ENCODE data around the gene SUCLA2. TPM values are rescaled to one million over a fixed set of nuclear protein-coding genes. Genes with fewer than 3 reads are reported as not detected.

Gene SUCLA2
- total RNA-seq, 3 donors from 2014 or later (not counting 1 experiment from before 2014, with no cell fraction given): 28.4 to 34.3 (median 31.0) TPM

- peaks cover 9 to 10% of the 10 kb centered on the region in 2 donors for H3K4me1 Mint-ChIP-seq
- TF ChIP-seq CTCF (IDR thresholded peaks at IDR 0.05): no peak
- no peak for DNase-seq
- H3K27ac ChIP-seq (ENCODE audit: low read length): no peak overlapping the region
- intact Hi-C loops (cut with micrococcal nuclease): no loop called here
- H3K27me3 Mint-ChIP-seq (ENCODE audit: low read depth in 2 of 2): no peaks in the 10 kb centered on the region
- no peaks in the 10 kb centered on the region for H3K4me1 ChIP-seq (ENCODE audit: control insufficient read depth, insufficient read depth, low read length)
- no peaks in the 10 kb centered on the region for H3K9me3 ChIP-seq (ENCODE audit: control insufficient read depth, insufficient read depth, low read length)
- peaks cover 36% of the 10 kb centered on the region for H3K36me3 ChIP-seq (ENCODE audit: control insufficient read depth, insufficient read depth, low read length)
- no peaks in the 10 kb centered on the region for H3K9me3 Mint-ChIP-seq
- 98% methylated on average over 2 of the region's 2 CpGs for WGBS (ENCODE audit: insufficient coverage)
- no peak overlapping the region for H3K27ac Mint-ChIP-seq
- H3K4me3 Mint-ChIP-seq: no peak overlapping the region
- no peaks in the 10 kb centered on the region for H3K27me3 ChIP-seq (ENCODE audit: control insufficient read depth, insufficient read depth, low read length)
- ATAC-seq: no peak
- peaks cover 25% of the 10 kb centered on the region for H3K36me3 Mint-ChIP-seq
- no peak overlapping the region for H3K4me3 ChIP-seq (ENCODE audit: low read length)
Observed at GRCh38 chr13:47990920-47991466, 10.1 kb downstream of the SUCLA2 start.

GRCh38 chr13:47990427-47990826, 10.6 kb downstream of the SUCLA2 start:
- no peak overlapping the region for H3K4me3 Mint-ChIP-seq
- no CpG with 5 or more reads among the region's 1 CpG for WGBS (ENCODE audit: insufficient coverage)
- no peak overlapping the region for H3K27ac Mint-ChIP-seq
- TF ChIP-seq CTCF (IDR thresholded peaks at IDR 0.05): no peak
- Histone ChIP-seq H3K4me1 (ENCODE audit: control insufficient read depth, insufficient read depth, low read length) (no peaks in the 10 kb centered on the region), H3K27ac (ENCODE audit: low read length) (no peak overlapping the region), H3K36me3 (ENCODE audit: control insufficient read depth, insufficient read depth, low read length) (peaks cover 36% of the 10 kb centered on the region), H3K4me3 (ENCODE audit: low read length) (no peak overlapping the region), H3K27me3 (ENCODE audit: control insufficient read depth, insufficient read depth, low read length) (no peaks in the 10 kb centered on the region), H3K9me3 (ENCODE audit: control insufficient read depth, insufficient read depth, low read length) (no peaks in the 10 kb centered on the region)
- H3K9me3 Mint-ChIP-seq: no peaks in the 10 kb centered on the region
- peaks cover 9 to 10% of the 10 kb centered on the region in 2 donors for H3K4me1 Mint-ChIP-seq
- ATAC-seq: no peak
- intact Hi-C loops (cut with micrococcal nuclease): no loop called here
- DNase-seq: no peak
- H3K27me3 Mint-ChIP-seq (ENCODE audit: low read depth in 2 of 2): no peaks in the 10 kb centered on the region
- H3K36me3 Mint-ChIP-seq: peaks cover 25% of the 10 kb centered on the region

GRCh38 chr13:47983070-47983469, 18.0 kb downstream of the SUCLA2 start:
- Mint-ChIP-seq H3K9me3 (no peaks in the 10 kb centered on the region), H3K4me3 (no peak overlapping the region), H3K27ac (no peak overlapping the region), H3K36me3 (peaks cover 18% of the 10 kb centered on the region), H3K4me1 (peaks cover 0 to 7% of the 10 kb centered on the region in 2 donors), H3K27me3 (ENCODE audit: low read depth in 2 of 2) (no peaks in the 10 kb centered on the region)
- DNase-seq (no peak), ATAC-seq (no peak)
- no peak overlapping the region for H3K4me3 ChIP-seq (ENCODE audit: low read length)
- intact Hi-C loops (cut with micrococcal nuclease): no loop called here
- H3K4me1 ChIP-seq (ENCODE audit: control insufficient read depth, insufficient read depth, low read length): no peaks in the 10 kb centered on the region
- H3K36me3 ChIP-seq (ENCODE audit: control insufficient read depth, insufficient read depth, low read length): peaks cover 8% of the 10 kb centered on the region
- no peaks in the 10 kb centered on the region for H3K9me3 ChIP-seq (ENCODE audit: control insufficient read depth, insufficient read depth, low read length)
- TF ChIP-seq CTCF (IDR thresholded peaks at IDR 0.05): no peak
- WGBS (ENCODE audit: insufficient coverage): no CpG with 5 or more reads among the region's 2 CpGs
- no peaks in the 10 kb centered on the region for H3K27me3 ChIP-seq (ENCODE audit: control insufficient read depth, insufficient read depth, low read length)
- H3K27ac ChIP-seq (ENCODE audit: low read length): no peak overlapping the region

DNA sequence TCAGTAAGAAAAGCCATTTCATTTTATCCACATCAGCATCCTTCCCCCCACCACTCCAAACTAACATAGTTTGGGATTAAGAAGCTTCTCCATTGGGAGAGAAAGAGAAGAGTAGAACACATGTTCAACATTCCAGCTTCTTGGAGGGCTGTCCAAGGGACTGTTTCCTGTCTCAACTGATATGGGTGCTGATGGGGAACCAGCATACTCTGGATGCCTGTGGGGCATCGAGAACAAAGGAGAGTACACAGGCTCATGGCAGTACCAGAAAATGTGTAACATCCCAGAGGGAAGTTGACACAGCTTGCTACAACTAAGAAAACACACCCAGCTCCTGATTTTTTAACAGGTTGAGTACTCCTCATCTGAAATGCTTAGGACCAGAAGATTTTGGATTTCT, 24.7 kb downstream of the SUCLA2 start:
- no peak overlapping the region for H3K27ac ChIP-seq (ENCODE audit: low read length)
- ATAC-seq (no peak), DNase-seq (no peak)
- intact Hi-C loops (cut with micrococcal nuclease): no loop called here
- peaks cover 31% of the 10 kb centered on the region for H3K36me3 Mint-ChIP-seq
- H3K9me3 ChIP-seq (ENCODE audit: control insufficient read depth, insufficient read depth, low read length): no peaks in the 10 kb centered on the region
- H3K27ac Mint-ChIP-seq: no peak overlapping the region
- no peak overlapping the region for H3K4me3 ChIP-seq (ENCODE audit: low read length)
- no peaks in the 10 kb centered on the region for H3K27me3 Mint-ChIP-seq (ENCODE audit: low read depth in 2 of 2)
- WGBS (ENCODE audit: insufficient coverage): 94% methylated on average over 1 of the region's 1 CpG
- no peak for TF ChIP-seq CTCF (IDR thresholded peaks at IDR 0.05)
- H3K9me3 Mint-ChIP-seq: peaks cover 4% of the 10 kb centered on the region in 2 donors
- peaks cover 0 to 14% of the 10 kb centered on the region in 2 donors for H3K4me1 Mint-ChIP-seq
- H3K4me3 Mint-ChIP-seq: no peak overlapping the region
- H3K27me3 ChIP-seq (ENCODE audit: control insufficient read depth, insufficient read depth, low read length): no peaks in the 10 kb centered on the region
- no peaks in the 10 kb centered on the region for H3K4me1 ChIP-seq (ENCODE audit: control insufficient read depth, insufficient read depth, low read length)
- H3K36me3 ChIP-seq (ENCODE audit: control insufficient read depth, insufficient read depth, low read length): peaks cover 10% of the 10 kb centered on the region
